SU-DHL-6 (cell line): Measurements from ENCODE around the gene SPATA9.

Source experiments
- H2AFZ ChIP-seq: fragments of 200-600 bp; sonication (generic); 2 replicates; pipeline ENCODE4 v1.6.1; 2014; ENCODE audit warnings: low read depth, mild to moderate bottlenecking, moderate library complexity, mixed read lengths, antibody characterized with exemption, low read length; ENCODE audit not compliant: severe bottlenecking
- H3F3A ChIP-seq: fragments of 200-600 bp; shearing (Covaris generic); 2 replicates; pipeline ENCODE4 v1.6.0; 2016; ENCODE audit warnings: antibody characterized with exemption, mild to moderate bottlenecking; ENCODE audit not compliant: insufficient read depth
- H3K27ac ChIP-seq: fragments of 200-600 bp; sonication (generic); 2 replicates; pipeline ENCODE4 v1.5.1; 2016; ENCODE audit warnings: low read depth, mild to moderate bottlenecking, low read length, moderate library complexity, mixed read lengths
- H3K27me3 ChIP-seq: fragments of 200-600 bp; sonication (generic), shearing (Covaris generic); 2 replicates; pipeline ENCODE4 v1.6.0; 2014; ENCODE audit warnings: mild to moderate bottlenecking, low read length
- H3K36me3 ChIP-seq: fragments of 200-600 bp; sonication (generic); 2 replicates; pipeline ENCODE4 v1.6.1; 2014; ENCODE audit warnings: mild to moderate bottlenecking, low read length, mixed read lengths
- H3K4me2 ChIP-seq: fragments of 300-600, 200-600 bp; shearing (Covaris generic), sonication (generic); 2 replicates; pipeline ENCODE4 v1.6.0; 2014; ENCODE audit warnings: low read length, low read depth, mild to moderate bottlenecking; ENCODE audit not compliant: poor library complexity, severe bottlenecking
- H3K4me3 ChIP-seq: fragments of 200-600 bp; sonication (generic); 2 replicates; pipeline ENCODE4 v1.5.1; 2014; ENCODE audit warnings: antibody characterized with exemption, low read length, mild to moderate bottlenecking, mixed read lengths; ENCODE audit not compliant: insufficient read depth, poor library complexity, severe bottlenecking
- H3K79me2 ChIP-seq: fragments of 200-600 bp; sonication (generic); 2 replicates; pipeline ENCODE4 v1.6.1; 2014; ENCODE audit warnings: mild to moderate bottlenecking, low read length, moderate library complexity; ENCODE audit not compliant: insufficient read depth
- H3K9ac ChIP-seq: fragments of 200-600 bp; sonication (generic); 2 replicates; pipeline ENCODE4 v1.7.0; 2014; ENCODE audit warnings: mild to moderate bottlenecking, low read length
- H3K9me2 ChIP-seq: fragments of 200-600 bp; sonication (generic); replicated peaks from 2 replicates; pipeline ENCODE4 v1.6.1; 2014; ENCODE audit warnings: low read length; ENCODE audit not compliant: insufficient read depth
- H3K9me3 ChIP-seq: fragments of 200-600 bp; sonication (generic); 2 replicates; pipeline ENCODE4 v1.6.1; 2014; ENCODE audit warnings: low read length, mixed read lengths; ENCODE audit not compliant: insufficient read depth
- H4K20me1 ChIP-seq: fragments of 200-600 bp; sonication (generic); 2 replicates; pipeline ENCODE4 v1.6.1; 2014; ENCODE audit warnings: low read depth, mild to moderate bottlenecking, antibody characterized with exemption, low read length, moderate library complexity, mixed read lengths
- CTCF ChIP-seq: fragments of 200-600 bp; sonication (generic); IDR thresholded peaks from one replicate; pipeline ENCODE4 v1.5.1; 2017; ENCODE audit warnings: antibody characterized with exemption, mild to moderate bottlenecking, low read length, moderate library complexity; ENCODE audit not compliant: insufficient read depth, poor library complexity, severe bottlenecking
- EZH2phosphoT487 ChIP-seq: fragments of 200-600 bp; sonication (generic), shearing (Covaris generic); conservative IDR thresholded peaks from 2 replicates; pipeline ENCODE4 v1.6.1; 2018; ENCODE audit warnings: mild to moderate bottlenecking, antibody characterized with exemption, low read length, moderate library complexity, mixed read lengths

SPATA9 gene

GRCh38 chr5:95682891-95683290, at the start of gene SPATA9:
Gene SPATA9, minus strand, starts transcription at chr5:95682991. Its CDS starts 137 bp downstream, at chr5:95682854.
- TF ChIP-seq CTCF: no peak
- no peaks in the 10 kb centered on the region for H3K36me3 ChIP-seq
- H3K4me2 ChIP-seq: no peak within 1 kb of the TSS
- H3F3A ChIP-seq: no peaks in the 10 kb centered on the region
- H3K79me2 ChIP-seq: no peaks in the 10 kb centered on the region
- no peak within 1 kb of the TSS for H3K9ac ChIP-seq
- H3K9me2 ChIP-seq: no peaks in the 10 kb centered on the region
- no peak within 1 kb of the TSS for H3K4me3 ChIP-seq
- H3K9me3 ChIP-seq: no peaks in the 10 kb centered on the region
- H3K27me3 ChIP-seq: peaks cover 10% of the 10 kb centered on the region; the same call in 1 of the 2 replicates
- no peak within 1 kb of the TSS for H2AFZ ChIP-seq
- no peak within 1 kb of the TSS for H3K27ac ChIP-seq
- H4K20me1 ChIP-seq: no peaks in the 10 kb centered on the region

GRCh38 chr5:95731571-95732554, 49.1 kb upstream of the SPATA9 start:
- Histone ChIP-seq H3K4me3 (peak overlapping the region; percentile 39), H2AFZ (peak overlapping the region; percentile 50), H4K20me1 (no peaks in the 10 kb centered on the region), H3K27ac (no peak overlapping the region), H3K36me3 (no peaks in the 10 kb centered on the region), H3K27me3 (no peaks in the 10 kb centered on the region), H3K4me2 (peak overlapping the region; percentile 47), H3K9me2 (no peaks in the 10 kb centered on the region), H3K79me2 (no peaks in the 10 kb centered on the region), H3K9me3 (no peaks in the 10 kb centered on the region), H3F3A (no peaks in the 10 kb centered on the region), H3K9ac (peak overlapping the region; percentile 28; the same call in 1 of the 2 replicates)
- TF ChIP-seq EZH2phosphoT487 (no peak), CTCF (no peak)

GRCh38 chr5:95730730-95731570, 48.2 kb upstream of the SPATA9 start, which contains the start of gene RHOBTB3:
Gene RHOBTB3, plus strand, starts transcription at chr5:95731336. Its CDS starts 347 bp downstream, at chr5:95731683.
- Histone ChIP-seq H4K20me1 (no peaks in the 10 kb centered on the region), H3K27me3 (no peaks in the 10 kb centered on the region), H3K79me2 (no peaks in the 10 kb centered on the region), H3K9me3 (no peaks in the 10 kb centered on the region), H3K27ac (no peak within 1 kb of the TSS), H3K4me2 (peak within 1 kb of the TSS; percentile 47), H3K4me3 (peak within 1 kb of the TSS; percentile 39), H3K9ac (peak within 1 kb of the TSS; percentile 28; the same call in 1 of the 2 replicates), H2AFZ (peak within 1 kb of the TSS; percentile 50), H3K9me2 (no peaks in the 10 kb centered on the region), H3F3A (no peaks in the 10 kb centered on the region), H3K36me3 (no peaks in the 10 kb centered on the region)
- TF ChIP-seq CTCF: no peak
- peak; percentile 86; the same call in 1 of the 2 replicates for TF ChIP-seq EZH2phosphoT487
